Neuronal stem cell (in vitro differentiated cells): ENCODE measurements around the gene ACOT12.

ENCODE experiments used
- DNase-seq: peaks from one replicate; pipeline ENCODE4 v3.0.0-alpha.2; 2013; ENCODE audit warnings: low spot score
- H2AFZ ChIP-seq: one replicate; pipeline ENCODE4 v1.6.1; 2013; ENCODE audit warnings: mild to moderate bottlenecking, low read length, inconsistent platforms
- H2AK5ac ChIP-seq: 2 replicates; pipeline ENCODE4 v1.6.1; 2013; ENCODE audit warnings: low read depth, mild to moderate bottlenecking, inconsistent platforms, low read length, moderate library complexity, mixed read lengths
- H2BK120ac ChIP-seq: 2 replicates; pipeline ENCODE4 v1.6.1; 2013; ENCODE audit warnings: low read depth, mild to moderate bottlenecking, inconsistent platforms, low read length, moderate library complexity, mixed read lengths
- H2BK12ac ChIP-seq: one replicate; pipeline ENCODE4 v1.6.1; 2013; ENCODE audit warnings: low read length, inconsistent platforms
- H2BK15ac ChIP-seq: 2 replicates; pipeline ENCODE4 v1.6.1; 2013; ENCODE audit warnings: mild to moderate bottlenecking, low read length, inconsistent platforms, mixed read lengths
- H2BK5ac ChIP-seq: one replicate; pipeline ENCODE4 v1.6.1; 2013; ENCODE audit warnings: inconsistent platforms, mild to moderate bottlenecking, low read length, moderate library complexity
- H3K14ac ChIP-seq: one replicate; pipeline ENCODE4 v1.6.1; 2013; ENCODE audit warnings: low read length, inconsistent platforms
- H3K18ac ChIP-seq: 2 replicates; pipeline ENCODE4 v1.6.1; 2013; ENCODE audit warnings: low read length, inconsistent platforms
- H3K23ac ChIP-seq: 2 replicates; pipeline ENCODE4 v1.6.1; 2013; ENCODE audit warnings: low read depth, mild to moderate bottlenecking, mixed read lengths, low read length, inconsistent platforms; ENCODE audit not compliant: poor library complexity
- H3K27ac ChIP-seq: replicated peaks from 3 replicates; pipeline ENCODE4 v1.5.1; 2013; ENCODE audit warnings: low read length, inconsistent platforms
- H3K27me3 ChIP-seq, 3 experiments: 2 replicates each; pipeline ENCODE4 v1.6.1; 2013; ENCODE audit warnings: low read length in 3 of 3, mild to moderate bottlenecking in 2 of 3, inconsistent platforms in 1 of 3, low read depth in 1 of 3, mixed read lengths in 1 of 3, moderate library complexity in 1 of 3; ENCODE audit not compliant: control insufficient read depth in 3 of 3, insufficient read depth in 3 of 3
- H3K36me3 ChIP-seq, 2 donors: replicated peaks in 1 of 2; 2 replicates each; pipeline ENCODE4 v1.6.1; 2013; ENCODE audit warnings: low read length in 2 of 2; ENCODE audit not compliant: control insufficient read depth in 2 of 2, insufficient read depth in 2 of 2
- H3K4ac ChIP-seq: 2 replicates; pipeline ENCODE4 v1.6.1; 2013; ENCODE audit warnings: inconsistent platforms, mild to moderate bottlenecking, low read length, moderate library complexity
- H3K4me1 ChIP-seq, 2 donors: 1 replicate in 1 of 2; 2 replicates in 1 of 2; pipeline ENCODE4 v1.6.1; 2013; ENCODE audit warnings: low read length in 2 of 2, low read depth in 1 of 2; ENCODE audit not compliant: control insufficient read depth in 2 of 2, insufficient read depth in 1 of 2
- H3K4me2 ChIP-seq: one replicate; pipeline ENCODE4 v1.6.1; 2013; ENCODE audit warnings: mild to moderate bottlenecking, low read length, inconsistent platforms; ENCODE audit not compliant: insufficient read depth, poor library complexity, severe bottlenecking
- H3K4me3 ChIP-seq, 2 donors: 2 replicates each; pipeline ENCODE4 v1.5.1; 2013; ENCODE audit warnings: low read length in 2 of 2, mild to moderate bottlenecking in 2 of 2, inconsistent platforms in 1 of 2, moderate library complexity in 1 of 2
- H3K79me1 ChIP-seq: one replicate; pipeline ENCODE4 v1.6.1; 2013; ENCODE audit warnings: low read depth, mild to moderate bottlenecking, inconsistent platforms, low read length, moderate library complexity
- H3K9ac ChIP-seq: one replicate; pipeline ENCODE4 v1.6.1; 2013; ENCODE audit warnings: mild to moderate bottlenecking, low read depth, low read length, inconsistent platforms; ENCODE audit not compliant: poor library complexity
- H3K9me3 ChIP-seq, 2 donors: replicated peaks in 1 of 2; 2 replicates each; pipeline versions ENCODE3 to v1.6.1; 2013; ENCODE audit warnings: low read length in 2 of 2, mild to moderate bottlenecking in 2 of 2, inconsistent platforms in 1 of 2, low read depth in 1 of 2, mixed read lengths in 1 of 2, moderate library complexity in 1 of 2; ENCODE audit not compliant: control insufficient read depth in 2 of 2, insufficient read depth in 1 of 2
- H4K8ac ChIP-seq: one replicate; pipeline ENCODE4 v1.6.1; 2013; ENCODE audit warnings: low read depth, mild to moderate bottlenecking, inconsistent platforms, low read length, moderate library complexity
- H4K91ac ChIP-seq: one replicate; pipeline ENCODE4 v1.6.1; 2013; ENCODE audit warnings: low read length, low read depth, mild to moderate bottlenecking, inconsistent platforms; ENCODE audit not compliant: poor library complexity
- WGBS, 2 donors: extraction: QIAGEN DNeasy Blood & Tissue Kit; methylation state at CpG; one replicate each; pipeline ENCODE4 v1.1.7; 2013; ENCODE audit warnings: missing lambda C conversion rate in 2 of 2, mixed read lengths in 1 of 2; ENCODE audit not compliant: insufficient read length in 2 of 2, insufficient replicate concordance in 1 of 2; ENCODE audit errors: extremely low coverage in 2 of 2; 5-methylcytosine and 5-hydroxymethylcytosine counted together

Gene ACOT12

DNA sequence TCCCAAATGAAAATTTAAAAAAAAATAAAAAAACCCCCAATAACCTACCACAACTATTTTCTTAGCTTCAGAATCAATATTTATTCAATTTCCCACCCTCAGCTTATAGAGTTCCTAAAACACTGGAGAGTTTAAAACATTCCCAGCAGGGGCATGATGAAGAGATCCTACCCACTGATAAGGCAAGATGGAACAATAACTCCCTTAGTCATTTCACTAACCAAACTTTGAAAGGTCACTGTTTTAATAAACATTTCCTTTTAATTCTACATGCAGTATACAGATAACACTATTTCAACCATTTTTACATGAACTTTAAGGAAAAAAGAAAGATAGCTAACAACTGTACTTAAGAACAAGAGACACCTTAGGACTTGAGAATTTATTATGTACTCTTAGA, 34.9 kb upstream of the ACOT12 start:
- Histone ChIP-seq H3K27me3 (no peaks in the 10 kb centered on the region), H4K91ac (no peak overlapping the region), H3K9me3 (no peaks in the 10 kb centered on the region), H3K79me1 (no peaks in the 10 kb centered on the region), H2BK5ac (no peak overlapping the region), H3K14ac (no peak overlapping the region), H3K36me3 (peaks cover 0 to 47% of the 10 kb centered on the region in 2 donors), H3K4ac (no peak overlapping the region), H3K9ac (no peak overlapping the region), H3K18ac (no peak overlapping the region), H2BK15ac (no peak overlapping the region), H3K4me2 (no peak overlapping the region), H3K4me3 (no peak overlapping the region), H3K4me1 (peaks cover 1 to 3% of the 10 kb centered on the region in 2 donors), H3K27ac (no peak overlapping the region), H4K8ac (no peak overlapping the region), H2BK12ac (no peak overlapping the region), H3K23ac (no peak overlapping the region), H2AFZ (no peak overlapping the region), H2AK5ac (no peak overlapping the region), H2BK120ac (no peak overlapping the region)
- no peak for DNase-seq

GRCh38 chr5:81428446-81428845, 34.5 kb upstream of the ACOT12 start:
- H2BK15ac ChIP-seq, result no peak overlapping the region
- no peak overlapping the region for H2AK5ac ChIP-seq
- H3K9me3 ChIP-seq, result no peaks in the 10 kb centered on the region
- no peak overlapping the region for H2BK5ac ChIP-seq
- no peak overlapping the region for H3K18ac ChIP-seq
- no peak overlapping the region for H4K8ac ChIP-seq
- H2AFZ ChIP-seq, result no peak overlapping the region
- no peak overlapping the region for H2BK12ac ChIP-seq
- no peak overlapping the region for H3K9ac ChIP-seq
- DNase-seq, result no peak
- peaks cover 0 to 43% of the 10 kb centered on the region in 2 donors for H3K36me3 ChIP-seq
- H4K91ac ChIP-seq, result no peak overlapping the region
- no peak overlapping the region for H2BK120ac ChIP-seq
- H3K4me1 ChIP-seq, result peaks cover 1 to 3% of the 10 kb centered on the region in 2 donors
- H3K23ac ChIP-seq, result no peak overlapping the region
- WGBS, 2 donors, result no CpG with 5 or more reads among the region's 3 CpGs
- H3K4me3 ChIP-seq, result no peak overlapping the region
- H3K14ac ChIP-seq, result no peak overlapping the region
- H3K27me3 ChIP-seq, result no peaks in the 10 kb centered on the region
- H3K79me1 ChIP-seq, result no peaks in the 10 kb centered on the region
- no peak overlapping the region for H3K4ac ChIP-seq
- H3K4me2 ChIP-seq, result no peak overlapping the region
- no peak overlapping the region for H3K27ac ChIP-seq

DNA sequence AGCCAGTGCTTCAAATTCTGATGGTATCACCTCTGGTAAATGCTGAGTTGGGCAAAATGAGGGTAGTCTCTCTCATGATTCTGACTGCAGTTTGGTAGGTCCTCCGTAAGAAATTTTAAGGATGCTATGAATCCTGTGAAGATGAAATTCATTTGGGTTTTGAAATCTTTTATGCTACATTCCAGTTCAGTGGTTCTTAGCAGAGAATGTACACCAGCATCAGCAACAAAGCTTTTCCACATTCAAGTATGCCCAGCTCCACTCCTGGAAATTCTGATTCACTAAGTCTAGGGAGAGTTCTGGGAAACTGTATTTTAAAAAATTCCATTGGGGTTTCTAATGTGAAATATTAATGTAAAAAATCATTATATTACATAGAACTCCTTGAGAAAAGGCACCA, 33.6 kb upstream of the ACOT12 start:
- Histone ChIP-seq H3K4me3 (no peak overlapping the region), H4K8ac (no peak overlapping the region), H2BK15ac (no peak overlapping the region), H3K9ac (no peak overlapping the region), H3K27ac (no peak overlapping the region), H2BK120ac (no peak overlapping the region), H2BK5ac (no peak overlapping the region), H3K4me1 (peaks cover 1 to 3% of the 10 kb centered on the region in 2 donors), H3K79me1 (no peaks in the 10 kb centered on the region), H2AFZ (no peak overlapping the region), H3K27me3 (no peaks in the 10 kb centered on the region), H2BK12ac (no peak overlapping the region), H3K9me3 (no peaks in the 10 kb centered on the region), H4K91ac (no peak overlapping the region), H3K14ac (no peak overlapping the region), H3K4ac (no peak overlapping the region), H2AK5ac (no peak overlapping the region), H3K36me3 (peaks cover 0 to 49% of the 10 kb centered on the region in 2 donors), H3K18ac (no peak overlapping the region), H3K4me2 (no peak overlapping the region), H3K23ac (no peak overlapping the region)
- no peak for DNase-seq
- WGBS, 2 donors, result no CpG with 5 or more reads among the region's 1 CpG

GRCh38 chr5:81426359-81427030, 32.6 kb upstream of the ACOT12 start:
- WGBS, 2 donors, result no CpG with 5 or more reads among the region's 3 CpGs

More at GRCh38 chr5:81426359-81427030, 32.6 kb upstream of the ACOT12 start:
- H2BK15ac ChIP-seq, result no peak overlapping the region
- H2AFZ ChIP-seq, result no peak overlapping the region
- H3K18ac ChIP-seq, result no peak overlapping the region
- no peaks in the 10 kb centered on the region for H3K79me1 ChIP-seq
- H4K8ac ChIP-seq, result no peak overlapping the region
- no peak overlapping the region for H4K91ac ChIP-seq
- no peak overlapping the region for H2BK5ac ChIP-seq
- H3K4me1 ChIP-seq, result peaks cover 1 to 3% of the 10 kb centered on the region in 2 donors
- no peak overlapping the region for H3K4ac ChIP-seq
- no peak overlapping the region for H2BK12ac ChIP-seq
- H3K14ac ChIP-seq, result no peak overlapping the region
- H3K4me2 ChIP-seq, result no peak overlapping the region
- H3K23ac ChIP-seq, result no peak overlapping the region
- H2AK5ac ChIP-seq, result no peak overlapping the region
- H3K9ac ChIP-seq, result no peak overlapping the region
- no peak overlapping the region for H2BK120ac ChIP-seq
- H3K9me3 ChIP-seq, result no peaks in the 10 kb centered on the region
- H3K27ac ChIP-seq, result no peak overlapping the region
- no peak for DNase-seq
- H3K27me3 ChIP-seq, result no peaks in the 10 kb centered on the region
- peaks cover 0 to 50% of the 10 kb centered on the region in 2 donors for H3K36me3 ChIP-seq
- H3K4me3 ChIP-seq, result no peak overlapping the region
